Neuron (in vitro differentiated cells): ENCODE results near the gene MLX.

Experiments
- H2AFZ ChIP-seq: one replicate; pipeline ENCODE4 v1.6.1; 2013; ENCODE audit warnings: low read depth, mild to moderate bottlenecking, inconsistent platforms, low read length, moderate library complexity
- H3K27me3 ChIP-seq: one replicate; pipeline ENCODE4 v1.6.1; 2013; ENCODE audit warnings: low read length; ENCODE audit not compliant: insufficient read depth
- H3K36me3 ChIP-seq: one replicate; pipeline ENCODE4 v1.6.1; 2013; ENCODE audit warnings: low read length; ENCODE audit not compliant: insufficient read depth
- H3K4me1 ChIP-seq: one replicate; pipeline ENCODE4 v1.6.1; 2013; ENCODE audit warnings: low read length; ENCODE audit not compliant: insufficient read depth
- H3K4me3 ChIP-seq: 2 replicates; pipeline ENCODE4 v1.5.1; 2013; ENCODE audit warnings: mild to moderate bottlenecking, low read length, moderate library complexity
- H3K9me3 ChIP-seq: one replicate; pipeline ENCODE4 v1.6.1; 2013; ENCODE audit warnings: low read length

MLX gene

GRCh38 chr17:42566883-42567573 is at the start of gene MLX:
Gene MLX (plus strand): TSS chr17:42567100. CDS start chr17:42567125, 25 bp downstream.
- no peaks in the 10 kb centered on the region for H3K27me3 ChIP-seq

GRCh38 chr17:42517516-42517915 is 49.4 kb upstream of the MLX start:
- H2AFZ ChIP-seq: no peak overlapping the region
- H3K4me1 ChIP-seq: peaks cover 38% of the 10 kb centered on the region
- H3K4me3 ChIP-seq: no peak overlapping the region
- H3K36me3 ChIP-seq: peaks cover 37% of the 10 kb centered on the region
- H3K9me3 ChIP-seq: no peaks in the 10 kb centered on the region
- H3K27me3 ChIP-seq: no peaks in the 10 kb centered on the region

More at GRCh38 chr17:42566883-42567573, at the start of gene MLX:
- H2AFZ ChIP-seq: peak within 1 kb of the TSS; percentile 4
- H3K36me3 ChIP-seq: peaks cover 47% of the 10 kb centered on the region
- H3K4me3 ChIP-seq: peak within 1 kb of the TSS; percentile 62
- H3K4me1 ChIP-seq: peaks cover 26% of the 10 kb centered on the region
- no peaks in the 10 kb centered on the region for H3K9me3 ChIP-seq

GRCh38 chr17:42518046-42518754 is 48.7 kb upstream of the MLX start:
- Histone ChIP-seq H3K4me3 (no peak overlapping the region), H3K4me1 (peaks cover 42% of the 10 kb centered on the region), H2AFZ (no peak overlapping the region), H3K36me3 (peaks cover 43% of the 10 kb centered on the region), H3K27me3 (no peaks in the 10 kb centered on the region), H3K9me3 (no peaks in the 10 kb centered on the region)

GRCh38 chr17:42518755-42519545 is 48.0 kb upstream of the MLX start:
- peaks cover 42% of the 10 kb centered on the region for H3K4me1 ChIP-seq
- no peak overlapping the region for H3K4me3 ChIP-seq
- H3K9me3 ChIP-seq: no peaks in the 10 kb centered on the region
- no peak overlapping the region for H2AFZ ChIP-seq
- H3K27me3 ChIP-seq: no peaks in the 10 kb centered on the region
- peaks cover 39% of the 10 kb centered on the region for H3K36me3 ChIP-seq

- Histone ChIP-seq H3K4me3 (no peak overlapping the region), H3K36me3 (peaks cover 31% of the 10 kb centered on the region), H3K9me3 (no peaks in the 10 kb centered on the region), H2AFZ (no peak overlapping the region), H3K27me3 (no peaks in the 10 kb centered on the region), H3K4me1 (peaks cover 42% of the 10 kb centered on the region)
Observed at GRCh38 chr17:42519546-42520491, 47.1 kb upstream of the MLX start.

- no peak overlapping the region for H2AFZ ChIP-seq
- no peak overlapping the region for H3K4me3 ChIP-seq
- peaks cover 42% of the 10 kb centered on the region for H3K4me1 ChIP-seq
- peaks cover 29% of the 10 kb centered on the region for H3K36me3 ChIP-seq
- no peaks in the 10 kb centered on the region for H3K27me3 ChIP-seq
- H3K9me3 ChIP-seq: no peaks in the 10 kb centered on the region
Observed at GRCh38 chr17:42520540-42520951, 46.4 kb upstream of the MLX start.

GRCh38 chr17:42521036-42521435 is 45.9 kb upstream of the MLX start:
- Histone ChIP-seq H3K9me3 (no peaks in the 10 kb centered on the region), H3K27me3 (no peaks in the 10 kb centered on the region), H2AFZ (no peak overlapping the region), H3K4me1 (peaks cover 42% of the 10 kb centered on the region), H3K36me3 (peaks cover 29% of the 10 kb centered on the region), H3K4me3 (no peak overlapping the region)

- no peaks in the 10 kb centered on the region for H3K9me3 ChIP-seq
- no peak overlapping the region for H3K4me3 ChIP-seq
- no peak overlapping the region for H2AFZ ChIP-seq
- H3K36me3 ChIP-seq: peaks cover 26% of the 10 kb centered on the region
- no peaks in the 10 kb centered on the region for H3K27me3 ChIP-seq
- peaks cover 42% of the 10 kb centered on the region for H3K4me1 ChIP-seq
Observed at GRCh38 chr17:42521666-42522262, 45.1 kb upstream of the MLX start.

GRCh38 chr17:42522263-42522790 is 44.6 kb upstream of the MLX start:
- no peaks in the 10 kb centered on the region for H3K27me3 ChIP-seq
- H3K36me3 ChIP-seq: peaks cover 22% of the 10 kb centered on the region
- H3K4me3 ChIP-seq: no peak overlapping the region
- H2AFZ ChIP-seq: no peak overlapping the region
- H3K4me1 ChIP-seq: peaks cover 42% of the 10 kb centered on the region
- H3K9me3 ChIP-seq: no peaks in the 10 kb centered on the region

GRCh38 chr17:42522798-42523278 is 44.1 kb upstream of the MLX start:
- Histone ChIP-seq H3K9me3 (no peaks in the 10 kb centered on the region), H3K4me3 (no peak overlapping the region), H3K4me1 (peaks cover 42% of the 10 kb centered on the region)

GRCh38 chr17:42525221-42525620 is 41.7 kb upstream of the MLX start:
- Histone ChIP-seq H3K27me3 (no peaks in the 10 kb centered on the region), H3K36me3 (peaks cover 21% of the 10 kb centered on the region), H3K4me1 (peaks cover 20% of the 10 kb centered on the region), H3K9me3 (no peaks in the 10 kb centered on the region), H2AFZ (no peak overlapping the region), H3K4me3 (no peak overlapping the region)

More at GRCh38 chr17:42522798-42523278, 44.1 kb upstream of the MLX start:
- H3K36me3 ChIP-seq: peaks cover 21% of the 10 kb centered on the region
- H3K27me3 ChIP-seq: no peaks in the 10 kb centered on the region
- H2AFZ ChIP-seq: no peak overlapping the region

GRCh38 chr17:42526031-42526444 is 40.9 kb upstream of the MLX start:
- no peak overlapping the region for H3K4me3 ChIP-seq
- peaks cover 20% of the 10 kb centered on the region for H3K36me3 ChIP-seq
- H3K9me3 ChIP-seq: no peaks in the 10 kb centered on the region
- peaks cover 14% of the 10 kb centered on the region for H3K4me1 ChIP-seq
- H3K27me3 ChIP-seq: no peaks in the 10 kb centered on the region
- H2AFZ ChIP-seq: no peak overlapping the region
